GM21619 (cell line): ENCODE data around the gene CEP41.
"Not testable (repeated sequence)": the region's sequence is repeated elsewhere in the genome, so short reads cannot be mapped to it uniquely, and the experiment has no call there.

Experiments used
- ATAC-seq: cut with Tn5 transposase; IDR thresholded peaks from one replicate; pipeline ENCODE4 v1.9.1; 2021; ENCODE audit not compliant: unreplicated experiment

CEP41 gene

DNA sequence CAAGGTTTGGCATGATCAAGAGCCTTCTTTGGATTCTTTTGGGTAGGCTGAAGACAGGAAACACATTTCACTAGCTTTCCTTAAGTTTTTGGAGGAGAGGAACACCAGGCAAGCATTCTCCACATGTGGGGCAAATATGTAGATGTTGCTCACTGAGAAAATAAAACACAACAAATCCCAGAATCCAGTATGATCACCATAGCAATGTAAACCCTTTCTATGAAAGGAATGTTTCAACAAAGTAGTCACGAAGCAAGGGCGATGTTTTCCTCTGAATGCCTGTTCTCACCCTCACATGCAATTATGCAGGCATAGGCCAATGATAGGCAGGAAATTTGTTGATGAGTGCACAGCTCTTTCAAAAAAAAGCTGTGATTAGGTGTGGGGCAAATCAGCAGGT, 20.5 kb upstream of the CEP41 start:
- no peak for ATAC-seq

DNA sequence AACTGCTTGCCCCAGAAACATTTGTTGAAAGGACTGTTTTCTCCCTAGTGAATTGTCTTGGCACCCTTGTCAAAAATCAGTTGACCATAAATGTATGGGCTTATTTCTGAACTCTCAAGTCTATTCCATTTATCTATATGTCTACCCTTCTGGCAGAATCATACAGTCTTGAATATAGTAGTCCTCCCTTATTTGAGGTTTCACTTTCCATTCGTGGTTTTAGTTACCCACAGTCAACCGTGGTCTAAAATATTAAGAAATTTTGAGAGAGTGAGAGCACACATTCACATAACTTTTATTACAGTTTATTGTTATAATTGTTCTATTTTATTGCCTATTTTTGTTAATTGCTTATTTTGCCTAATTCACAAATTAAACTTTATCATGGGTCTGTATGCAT, 17.4 kb upstream of the CEP41 start:
- ATAC-seq, result peak; percentile 47

- ATAC-seq, result no peak
Measured at GRCh38 chr7:130454959-130455358, 14.1 kb upstream of the CEP41 start.

DNA sequence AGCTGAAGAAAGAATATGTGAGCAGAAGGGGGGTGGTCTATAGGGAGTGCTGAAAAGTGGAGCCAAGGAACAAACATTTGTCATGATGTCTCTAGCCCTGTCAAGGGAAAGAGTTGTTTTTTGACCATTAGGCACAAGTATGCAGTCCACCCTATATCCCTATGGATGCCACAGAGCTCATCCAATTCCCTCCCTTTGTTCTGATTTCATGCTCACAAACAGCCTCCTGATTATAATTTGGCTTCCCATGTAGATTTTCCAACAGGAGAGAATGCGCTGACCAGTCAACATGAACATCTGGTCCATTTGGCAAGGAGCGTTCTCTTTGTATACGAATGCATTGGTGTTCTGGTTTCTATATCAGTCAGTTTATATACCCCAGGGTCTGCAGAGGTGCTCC, 12.1 kb upstream of the CEP41 start:
- ATAC-seq, result no peak

DNA sequence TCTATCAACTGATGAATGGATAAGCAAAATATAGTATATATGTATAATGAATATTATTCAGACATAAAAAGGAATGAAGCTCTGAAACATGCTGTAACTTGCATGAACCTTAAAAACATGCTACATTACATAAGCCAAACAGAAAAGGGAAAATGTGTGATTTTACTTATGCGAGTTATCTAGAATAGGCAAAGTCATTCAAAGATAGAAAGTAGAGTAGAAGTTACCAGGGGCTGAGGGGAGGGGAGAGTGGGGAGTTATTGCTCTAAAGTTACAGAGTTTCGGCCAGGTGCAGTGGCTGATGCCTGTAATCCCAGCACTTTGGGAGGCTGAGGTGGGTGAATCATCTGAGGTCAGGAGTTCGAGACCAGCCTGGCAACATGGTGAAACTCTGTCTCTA, 10.5 kb upstream of the CEP41 start:
- not testable (repeated sequence) for ATAC-seq

- no peak for ATAC-seq
Measured at GRCh38 chr7:130446259-130446658, 5.4 kb upstream of the CEP41 start.

GRCh38 chr7:130444751-130445407, 4.1 kb upstream of the CEP41 start:
- no peak for ATAC-seq

DNA sequence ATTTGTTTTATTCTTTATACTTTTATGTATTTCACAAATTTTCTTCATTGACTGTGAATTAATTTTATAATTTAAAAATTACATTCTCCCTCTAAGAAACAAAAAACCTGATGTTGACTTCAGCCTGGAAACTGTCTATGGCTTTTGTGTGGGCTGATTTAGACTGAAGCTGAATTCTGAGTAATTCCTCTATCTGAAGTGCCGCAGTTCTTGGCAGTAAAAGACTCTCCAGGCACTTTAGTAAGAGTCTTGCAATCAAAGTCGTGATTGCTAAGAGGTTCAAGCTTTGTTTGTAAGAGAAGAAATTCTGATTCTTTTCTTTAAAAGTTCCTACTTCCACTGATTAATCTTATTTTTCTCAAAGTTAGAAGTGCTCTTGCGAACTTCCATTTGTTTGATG, 3.4 kb upstream of the CEP41 start:
- ATAC-seq, result no peak

DNA sequence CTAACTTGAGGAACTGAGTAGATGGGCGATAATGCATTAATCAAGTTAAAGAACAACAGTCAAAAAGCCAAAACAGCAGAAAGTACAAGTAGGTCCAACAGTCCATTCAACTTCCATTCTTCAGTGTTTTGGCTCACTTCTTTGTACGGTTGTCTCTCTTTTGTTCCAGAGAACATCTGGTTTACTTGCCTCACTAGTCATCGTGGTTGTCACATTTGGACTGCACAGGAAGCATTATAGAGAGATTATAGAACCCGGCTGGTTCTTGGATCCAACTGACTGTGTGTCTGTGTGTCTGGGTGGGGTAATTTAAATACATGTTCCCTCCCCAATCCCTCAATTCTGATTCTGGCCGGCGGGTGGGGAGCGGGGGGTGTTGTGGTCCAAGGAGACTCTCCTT, 1.8 kb upstream of the CEP41 start:
- ATAC-seq, result no peak

DNA sequence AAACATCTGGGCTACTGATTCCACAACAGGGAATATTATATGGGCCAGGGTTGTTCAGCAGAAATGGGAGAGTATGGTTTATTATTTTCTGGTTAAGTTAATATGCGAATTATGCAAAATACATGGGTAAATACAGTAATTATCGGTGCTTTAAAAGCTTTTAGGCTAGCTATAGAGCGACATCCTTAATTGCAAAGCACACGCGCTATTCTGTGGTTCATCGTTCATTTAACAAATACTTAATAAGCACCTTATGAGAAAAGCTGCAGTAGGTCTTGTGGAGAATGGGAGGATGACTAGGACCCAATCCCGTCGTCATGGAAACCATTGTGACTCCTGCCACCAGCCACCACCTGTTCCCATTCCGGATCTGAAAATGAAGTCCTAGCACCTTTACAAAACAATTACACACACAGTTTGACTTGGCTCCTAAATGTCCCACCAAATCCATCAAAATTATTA, 623 bp upstream of the CEP41 start:
- ATAC-seq, result no peak

DNA sequence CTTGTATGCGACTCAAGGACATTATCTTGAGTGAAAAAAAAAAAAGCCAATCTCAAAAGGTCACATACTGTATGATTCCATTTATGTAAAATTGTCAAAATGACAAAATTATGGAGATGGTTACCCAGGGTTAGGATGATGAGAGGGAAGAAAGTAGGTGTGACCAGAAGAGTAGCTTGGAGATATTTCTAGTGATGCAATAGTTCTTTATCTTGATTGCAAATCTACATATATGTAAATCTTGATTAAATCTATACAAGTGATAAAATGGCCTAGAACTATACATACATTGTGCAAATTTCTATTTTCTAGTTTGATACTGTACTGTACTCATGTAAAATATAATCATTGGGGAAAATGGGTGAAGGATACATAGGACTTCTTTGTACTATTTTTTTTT, 4.6 kb downstream of the CEP41 start:
- no peak for ATAC-seq

DNA sequence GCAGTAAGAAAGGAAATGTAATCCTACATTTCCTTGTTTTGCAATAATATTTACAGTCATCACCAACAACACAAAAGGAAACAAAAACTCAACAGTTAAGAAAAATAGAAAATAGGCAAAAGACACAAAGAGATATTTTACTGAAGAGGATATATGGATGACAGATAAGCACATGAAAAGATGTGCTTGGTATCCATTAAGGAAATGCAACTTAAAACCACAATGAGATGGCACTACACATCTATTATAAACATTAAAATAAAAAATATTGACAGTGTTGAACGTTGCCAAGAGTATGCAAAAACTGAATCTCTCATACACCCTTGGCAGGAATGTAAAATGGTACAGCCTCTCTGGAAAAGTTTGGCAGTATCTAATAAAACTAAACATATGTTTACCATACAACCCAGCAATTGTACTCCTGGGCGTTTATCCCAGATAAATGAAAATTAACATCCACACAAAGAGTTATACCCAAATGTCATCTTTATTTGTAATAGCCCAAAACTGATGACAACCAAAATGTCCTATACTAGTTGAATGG, 5.4 kb downstream of the CEP41 start:
- no peak for ATAC-seq

DNA sequence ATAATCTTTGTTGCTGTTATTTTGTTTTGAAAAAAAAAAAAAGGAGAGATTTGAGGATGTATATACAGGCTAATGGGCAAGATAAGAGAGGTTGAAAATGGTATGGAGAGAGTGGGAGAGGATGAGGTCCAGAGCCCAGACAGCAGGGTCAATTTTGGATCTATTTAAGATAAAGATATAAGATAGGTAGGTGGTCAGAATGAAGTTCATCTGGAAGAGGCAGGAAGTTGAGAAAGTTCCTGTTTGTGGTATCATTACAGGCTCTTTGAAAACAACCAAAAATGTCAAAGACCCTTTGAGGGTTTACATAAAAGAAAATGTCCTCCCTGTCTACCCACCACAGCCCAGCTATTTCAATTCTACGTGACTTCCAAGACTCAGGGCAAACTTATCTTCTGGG, 7.5 kb downstream of the CEP41 start:
- no peak for ATAC-seq

GRCh38 chr7:130432886-130433285, 7.9 kb downstream of the CEP41 start:
- ATAC-seq, result no peak

- ATAC-seq, result no peak
Measured at GRCh38 chr7:130430841-130431666, 9.8 kb downstream of the CEP41 start.

DNA sequence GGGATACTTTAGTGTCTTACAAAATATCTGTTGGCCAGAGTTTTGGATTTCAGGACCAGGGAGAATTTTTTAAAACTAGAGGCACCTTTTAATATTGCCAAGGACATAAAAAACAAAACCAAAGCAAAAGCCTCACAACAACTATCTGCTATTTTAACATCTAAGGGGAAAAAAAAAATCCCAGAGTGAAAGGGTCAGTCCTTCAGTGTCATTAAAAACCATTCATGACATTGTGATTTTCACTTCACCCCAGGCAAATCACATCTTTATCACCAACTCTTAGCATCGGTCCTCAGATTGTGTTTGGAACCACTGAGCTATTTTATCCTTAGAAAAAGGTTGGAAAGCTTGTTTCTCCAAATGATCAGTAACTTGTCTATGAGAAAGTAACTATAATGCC, 10.7 kb downstream of the CEP41 start:
- no peak for ATAC-seq

DNA sequence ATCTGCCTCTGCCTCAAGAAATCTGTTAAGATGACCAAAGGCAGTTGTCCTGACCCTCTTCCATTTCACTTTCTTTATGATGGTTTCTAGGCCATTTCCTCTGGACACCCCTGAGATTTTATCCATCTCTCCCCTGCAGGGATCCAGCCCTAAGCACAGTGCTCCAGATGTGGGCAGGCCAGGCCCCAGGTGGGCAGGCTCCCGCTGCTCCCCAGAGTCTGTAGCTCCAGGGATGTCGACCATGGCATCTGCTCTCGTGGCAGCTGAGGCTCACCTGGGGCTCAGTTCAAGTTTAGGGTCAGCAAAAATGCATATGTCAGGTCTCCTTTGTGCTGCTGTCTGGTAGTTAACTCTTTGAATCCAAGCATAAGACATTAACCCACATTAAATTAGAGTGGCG, 11.8 kb downstream of the CEP41 start:
- no peak for ATAC-seq

DNA sequence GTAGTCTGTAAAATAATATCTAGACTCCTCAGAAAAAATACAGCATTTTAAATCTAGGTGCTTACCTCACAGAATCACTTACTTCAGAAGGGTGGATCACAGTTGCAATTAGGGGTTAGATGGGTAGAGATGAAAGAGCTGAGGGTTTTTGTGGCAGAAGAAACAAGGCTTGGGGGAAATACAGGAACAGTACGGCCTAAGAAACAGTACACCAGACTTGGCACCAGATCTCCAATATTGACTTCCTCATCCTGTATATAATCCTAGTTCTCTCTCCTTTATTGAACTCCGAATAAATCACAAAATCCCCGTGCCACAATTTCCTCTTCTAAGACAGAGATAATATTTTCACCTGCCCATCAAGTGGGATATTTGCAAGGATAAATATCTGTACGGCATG, 14.3 kb downstream of the CEP41 start:
- ATAC-seq, result no peak

GRCh38 chr7:130425796-130426195, 15.0 kb downstream of the CEP41 start:
- ATAC-seq, result no peak

DNA sequence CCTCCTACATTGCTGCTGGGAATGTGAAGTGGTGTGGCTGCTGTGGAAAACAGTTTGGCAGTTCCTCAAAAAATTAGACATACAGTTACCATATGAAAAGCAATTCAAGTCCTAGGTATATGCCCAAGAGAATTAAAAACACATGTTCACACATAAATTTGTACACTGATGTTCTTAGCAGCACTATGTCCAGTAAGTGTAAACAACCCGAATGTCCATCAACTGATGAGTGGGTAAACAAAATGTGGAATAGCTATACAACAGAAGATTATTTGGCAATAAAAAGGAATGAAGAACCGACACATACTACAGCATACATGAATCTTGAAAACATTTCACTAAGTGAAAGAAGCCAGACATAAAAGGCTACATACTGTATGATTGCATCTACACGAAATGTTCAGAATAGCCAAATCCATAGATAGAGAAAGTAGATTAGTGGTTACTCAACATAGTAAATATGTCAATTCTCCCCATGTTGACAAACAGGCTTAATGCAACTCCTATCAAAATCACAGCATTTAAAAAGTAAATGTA, 17.2 kb downstream of the CEP41 start:
- ATAC-seq, result no peak

- no peak for ATAC-seq
Measured at GRCh38 chr7:130421684-130422083, 19.1 kb downstream of the CEP41 start.

DNA sequence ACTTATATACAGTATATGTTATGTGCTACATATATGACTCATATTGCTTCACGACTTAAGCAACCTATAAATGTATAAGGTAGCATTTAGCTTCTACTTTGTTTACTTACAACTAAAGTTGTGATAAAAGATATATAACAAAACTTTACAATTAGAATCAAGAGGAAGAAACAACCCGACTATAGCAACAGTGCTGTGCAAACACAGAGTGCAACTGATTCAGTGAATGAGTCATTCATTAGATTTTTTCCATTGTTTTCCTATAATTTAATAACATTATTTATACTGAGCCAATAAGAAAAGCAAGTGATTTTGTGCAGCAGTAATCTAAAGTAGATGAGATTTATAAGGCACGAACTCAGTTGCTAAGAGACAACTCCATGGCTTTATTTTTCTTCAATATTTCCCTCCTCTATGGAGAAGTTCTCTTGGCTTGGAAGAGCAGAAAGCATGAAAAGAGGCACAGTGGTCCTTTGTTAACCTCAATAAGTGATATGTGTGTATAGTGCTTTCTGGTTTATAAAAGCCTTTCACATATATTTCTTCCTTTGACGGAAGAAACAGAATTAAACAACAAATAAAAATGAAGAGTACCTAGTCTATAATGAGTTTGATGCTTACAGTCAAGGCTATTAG, 19.8 kb downstream of the CEP41 start:
- ATAC-seq, result no peak
